Liver (tissue), 9 donors: ENCODE results near the gene PLXNB2. TPM values are rescaled to one million over a fixed set of nuclear protein-coding genes. Genes with fewer than 3 reads are reported as not detected.

Source experiments
- DNase-seq: peaks from one replicate; pipeline ENCODE4 v3.0.0-alpha.2; 2017; ENCODE audit warnings: low spot score
- H3K27ac ChIP-seq, 2 donors: one replicate each; pipeline ENCODE4 v1.7.0; 2013; ENCODE audit warnings: inconsistent platforms in 2 of 2, low read length in 2 of 2, control low read depth in 1 of 2, low read depth in 1 of 2, mild to moderate bottlenecking in 1 of 2
- H3K27me3 ChIP-seq, 4 donors: one replicate each; pipeline versions ENCODE4 v1.6.1 to v1.7.0; 2013; ENCODE audit warnings: low read length in 3 of 4, inconsistent platforms in 1 of 4, mild to moderate bottlenecking in 1 of 4, moderate library complexity in 1 of 4; ENCODE audit not compliant: control insufficient read depth in 4 of 4, insufficient read depth in 4 of 4
- H3K36me3 ChIP-seq, 4 donors: one replicate each; pipeline versions ENCODE4 v1.6.1 to v1.7.0; 2013; ENCODE audit warnings: low read length in 3 of 4, mild to moderate bottlenecking in 3 of 4, low read depth in 1 of 4, moderate library complexity in 1 of 4; ENCODE audit not compliant: control insufficient read depth in 4 of 4, insufficient read depth in 3 of 4
- H3K4me1 ChIP-seq, 4 donors: one replicate each; pipeline versions ENCODE4 v1.6.1 to v1.7.0; 2013; ENCODE audit warnings: low read length in 3 of 4, mild to moderate bottlenecking in 3 of 4, moderate library complexity in 1 of 4; ENCODE audit not compliant: control insufficient read depth in 4 of 4, insufficient read depth in 4 of 4
- H3K4me3 ChIP-seq, 3 donors: one replicate each; pipeline versions ENCODE4 v1.6.1 to v1.7.0; 2013; ENCODE audit warnings: low read length in 3 of 3, control low read depth in 1 of 3, low read depth in 1 of 3, mild to moderate bottlenecking in 1 of 3
- H3K9ac ChIP-seq, 2 donors: one replicate each; pipeline ENCODE4 v1.7.0; 2013; ENCODE audit warnings: low read length in 2 of 2, mild to moderate bottlenecking in 2 of 2, moderate library complexity in 2 of 2, control low read depth in 1 of 2, low read depth in 1 of 2
- H3K9me3 ChIP-seq, 4 donors: one replicate each; pipeline versions ENCODE4 v1.6.1 to v1.7.0; 2013; ENCODE audit warnings: low read length in 3 of 4; ENCODE audit not compliant: control insufficient read depth in 4 of 4
- ATF3 ChIP-seq: IDR thresholded peaks from 2 replicates; pipeline ENCODE4 v1.6.1; 2016; ENCODE audit warnings: antibody characterized with exemption
- CTCF ChIP-seq: fragments of 150-350 bp; IDR thresholded peaks from 2 replicates; pipeline ENCODE4 v1.5.1; 2017; ENCODE audit warnings: improper control_type of control experiment, low read depth, low read length; ENCODE audit not compliant: missing input control
- EGR1 ChIP-seq, 2 donors: IDR thresholded peaks; 2 replicates each; pipeline ENCODE4 v1.6.1; 2016 to 2018; ENCODE audit warnings: antibody characterized with exemption in 2 of 2, low read depth in 2 of 2
- FOXA1 ChIP-seq: IDR thresholded peaks from 2 replicates; pipeline ENCODE4 v1.6.1; 2016; ENCODE audit warnings: antibody characterized with exemption
- FOXA2 ChIP-seq: IDR thresholded peaks from 2 replicates; pipeline ENCODE4 v1.6.1; 2016; ENCODE audit warnings: antibody characterized with exemption
- GABPA ChIP-seq, 2 donors: IDR thresholded peaks in 1 of 2; conservative IDR thresholded peaks in 1 of 2; 2 replicates each; pipeline ENCODE4 v1.6.1; 2016; ENCODE audit warnings: antibody characterized with exemption in 2 of 2, mild to moderate bottlenecking in 1 of 2, moderate library complexity in 1 of 2
- HNF4A ChIP-seq, 2 donors: conservative IDR thresholded peaks; 2 replicates each; pipeline ENCODE4 v1.6.1; 2016; ENCODE audit warnings: antibody characterized with exemption in 2 of 2, mild to moderate bottlenecking in 2 of 2
- HNF4G ChIP-seq: IDR thresholded peaks from 2 replicates; pipeline ENCODE4 v1.6.1; 2016; ENCODE audit warnings: antibody characterized with exemption
- JUND ChIP-seq, 2 donors: IDR thresholded peaks; 2 replicates each; pipeline ENCODE4 v1.6.1; 2016; ENCODE audit warnings: antibody characterized with exemption in 2 of 2
- MAX ChIP-seq: IDR thresholded peaks from 2 replicates; pipeline ENCODE4 v1.6.1; 2016; ENCODE audit warnings: antibody characterized with exemption
- NR2F2 ChIP-seq: IDR thresholded peaks from 2 replicates; pipeline ENCODE4 v1.6.1; 2016; ENCODE audit warnings: antibody characterized with exemption
- RAD21 ChIP-seq, 2 donors: IDR thresholded peaks; 2 replicates each; pipeline ENCODE4 v1.6.1; 2016; ENCODE audit warnings: antibody characterized with exemption in 2 of 2, mild to moderate bottlenecking in 2 of 2
- REST ChIP-seq: IDR thresholded peaks from 2 replicates; pipeline ENCODE4 v1.6.1; 2016; ENCODE audit warnings: antibody characterized with exemption, mild to moderate bottlenecking
- RXRA ChIP-seq, 2 donors: IDR thresholded peaks; 2 replicates each; pipeline ENCODE4 v1.6.1; 2017 to 2018; ENCODE audit warnings: antibody characterized with exemption in 2 of 2, mild to moderate bottlenecking in 1 of 2
- SP1 ChIP-seq: IDR thresholded peaks from 2 replicates; pipeline ENCODE4 v1.6.1; 2018; ENCODE audit warnings: antibody characterized with exemption, mild to moderate bottlenecking
- TAF1 ChIP-seq: conservative IDR thresholded peaks from 2 replicates; pipeline ENCODE4 v1.6.1; 2016; ENCODE audit warnings: antibody characterized with exemption, mild to moderate bottlenecking
- YY1 ChIP-seq: IDR thresholded peaks from 2 replicates; pipeline ENCODE4 v1.6.1; 2016; ENCODE audit warnings: antibody characterized with exemption, mild to moderate bottlenecking
- ZBTB33 ChIP-seq: IDR thresholded peaks from 2 replicates; pipeline ENCODE4 v1.6.1; 2016; ENCODE audit warnings: antibody characterized with exemption
- WGBS: extraction: QIAGEN DNeasy Blood & Tissue Kit; methylation state at CpG from one replicate; pipeline ENCODE4 v1.1.7; 2013; 5-methylcytosine and 5-hydroxymethylcytosine counted together
- polyA plus RNA-seq, 2 donors: library from polyadenylated mRNA; stranded (reverse) in 1 of 2; unstranded in 1 of 2; fragments of 200-250 nt in 1 of 2; fragments of >200 nt in 1 of 2; fragmentation: Nextera tagmentation in 1 of 2; extraction: Ambion mirVana in 1 of 2; gene quantifications; one replicate each; pipeline versions ENCODE4 v1.2.1 to v1.2.3, GENCODE V29; 2013 to 2015
- total RNA-seq, 2 donors: library from RNA; depleted of rRNA; stranded (reverse); fragments of >200 nt; gene quantifications; one replicate each; pipeline ENCODE4 v1.2.3, GENCODE V29; 2014
- donor health status: healthy.
- donor health status: healthy.
- donor health status: healthy.
- donor health status: healthy.
- donor health status: healthy.

PLXNB2 gene
- total and polyA plus RNA-seq, 4 donors: 28.8 to 95.7 (median 73.9) TPM

- H3K9ac ChIP-seq: no peak overlapping the region
Observed at GRCh38 chr22:50323900-50324299, 16.5 kb upstream of the PLXNB2 start.

More at GRCh38 chr22:50323900-50324299, 16.5 kb upstream of the PLXNB2 start:
- Histone ChIP-seq H3K4me3 (no peak overlapping the region), H3K27ac (no peak overlapping the region), H3K9me3 (no peaks in the 10 kb centered on the region), H3K27me3 (no peaks in the 10 kb centered on the region), H3K4me1 (peaks cover 0 to 15% (median 9%) of the 10 kb centered on the region in 4 donors), H3K36me3 (no peaks in the 10 kb centered on the region)
- no peak for TF ChIP-seq SP1
- no peak for TF ChIP-seq HNF4A (conservative IDR thresholded peaks at IDR 0.05)
- TF ChIP-seq MAX: no peak
- no peak for TF ChIP-seq CTCF
- no peak for TF ChIP-seq REST
- TF ChIP-seq YY1: no peak
- no peak for TF ChIP-seq RAD21 (IDR thresholded peaks at IDR 0.05)
- no peak for TF ChIP-seq EGR1 (IDR thresholded peaks at IDR 0.05; ENCODE audit: low read depth in 2 of 2)
- TF ChIP-seq RXRA (IDR thresholded peaks at IDR 0.05): no peak
- no peak for TF ChIP-seq FOXA1
- TF ChIP-seq GABPA (IDR thresholded peaks at IDR 0.05 in 1 of 2, conservative IDR thresholded peaks at IDR 0.05 in 1 of 2): no peak
- no peak for TF ChIP-seq JUND (IDR thresholded peaks at IDR 0.05)
- TF ChIP-seq ZBTB33: no peak
- TF ChIP-seq ATF3: no peak
- TF ChIP-seq HNF4G: no peak
- TF ChIP-seq NR2F2: no peak
- TF ChIP-seq FOXA2: no peak
- TF ChIP-seq TAF1: no peak
- DNase-seq: no peak
- WGBS: 98% methylated on average over 5 of the region's 5 CpGs
